Measurements from ENCODE around the gene NGF.
"Not testable (repeated sequence)": the region's sequence is repeated elsewhere in the genome, so short reads cannot be mapped to it uniquely, and the experiment has no call there.

The NGF gene

DNA sequence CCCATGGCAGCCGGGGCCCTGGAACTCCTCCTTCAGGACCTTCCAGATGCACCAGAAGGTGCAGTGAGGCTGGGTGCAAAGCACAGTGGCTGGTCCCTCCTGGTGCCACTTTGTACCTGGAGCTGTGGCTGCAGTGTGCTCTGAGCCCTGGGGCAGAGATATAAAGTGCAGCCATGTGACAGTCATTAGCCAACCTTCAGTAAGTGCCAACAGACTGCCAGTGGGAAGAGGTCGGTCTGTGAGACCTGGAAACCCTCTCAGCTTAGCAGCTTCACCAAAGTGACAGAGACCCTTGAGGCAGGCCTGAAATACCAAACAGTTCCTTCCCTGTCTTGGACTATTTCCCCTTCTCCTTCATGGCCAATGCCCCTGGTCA lies 26.7 kb upstream of the NGF start:
- POLR2A ChIA-PET (ENCODE audit: low non-redundant PET), result no interaction called here
- CTCF ChIA-PET, result interaction anchor here (0.9 kb wide), 1 partner anchor 18 kb away, joined by 4 read pairs; no protein-coding TSS in a partner anchor

GRCh38 chr1:115364046-115364779 lies 26.2 kb upstream of the NGF start:
- ChIA-PET CTCF (interaction anchor here (0.9 kb wide), 1 partner anchor 18 kb away, joined by 4 read pairs; no protein-coding TSS in a partner anchor), POLR2A (ENCODE audit: low non-redundant PET) (no interaction called here)
- no peak for DNase-seq (ENCODE audit: low spot score)
- no peak for TF ChIP-seq CTCF (conservative IDR thresholded peaks at IDR 0.05; ENCODE audit: low read depth)
- H3K27ac ChIP-seq, result no peak overlapping the region

More for the DNA sequence above, 26.7 kb upstream of the NGF start:
- no peak for DNase-seq (ENCODE audit: low spot score)
- TF ChIP-seq CTCF (conservative IDR thresholded peaks at IDR 0.05; ENCODE audit: low read depth), result no peak
- H3K27ac ChIP-seq, result no peak overlapping the region

DNA sequence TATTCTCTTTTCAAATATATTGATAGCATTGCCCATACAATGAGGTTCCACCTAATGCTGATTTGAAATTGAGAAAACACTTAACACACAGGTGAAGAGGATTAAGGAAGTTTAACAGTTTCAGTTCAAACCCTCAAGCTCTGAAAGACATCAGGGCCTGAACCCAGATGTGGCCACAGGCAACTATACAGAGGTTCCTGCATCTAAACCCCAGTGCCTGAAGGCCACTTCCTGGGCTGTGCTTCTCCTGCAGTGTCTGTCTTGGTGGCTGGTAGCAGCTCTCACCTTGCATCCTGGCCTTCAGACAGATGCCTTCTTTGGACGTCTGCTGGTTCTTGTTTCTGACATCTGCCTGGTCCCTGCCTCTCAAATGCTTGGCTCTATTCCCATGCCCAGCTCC lies 25.1 kb upstream of the NGF start:
- no peak for TF ChIP-seq CTCF (conservative IDR thresholded peaks at IDR 0.05; ENCODE audit: low read depth)
- ChIA-PET POLR2A (ENCODE audit: low non-redundant PET) (no interaction called here), CTCF (no interaction called here)
- no peak for DNase-seq (ENCODE audit: low spot score)
- no peak overlapping the region for H3K27ac ChIP-seq

DNA sequence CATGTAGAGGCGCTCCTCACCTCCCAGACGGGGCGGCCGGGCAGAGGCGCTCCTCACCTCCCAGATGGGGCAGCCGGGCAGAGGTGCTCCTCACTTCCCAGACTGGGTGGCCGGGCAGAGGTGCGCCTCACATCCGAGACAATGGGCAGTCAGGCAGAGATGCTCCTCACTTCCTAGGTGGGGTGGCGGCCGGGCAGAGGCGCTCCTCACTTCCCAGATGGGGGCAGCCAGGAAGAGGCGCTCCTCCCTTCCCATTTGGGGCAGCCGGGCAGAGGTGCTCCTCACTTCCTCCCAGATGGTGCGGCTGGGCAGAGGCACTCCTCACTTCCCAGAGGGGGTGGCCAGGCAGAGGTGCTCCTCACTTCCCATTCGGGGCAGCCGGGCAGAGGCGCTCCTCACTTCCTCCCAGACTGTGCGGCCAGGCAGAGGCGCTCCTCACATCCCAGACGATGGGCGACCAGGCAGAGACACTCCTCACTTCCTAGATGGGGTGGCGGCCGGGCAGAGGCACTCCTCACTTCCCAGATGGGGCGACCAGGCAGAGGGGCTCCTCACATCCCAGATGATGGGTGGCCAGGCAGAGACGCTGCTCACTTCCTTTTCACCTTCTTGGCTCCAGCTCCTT lies 22.6 kb upstream of the NGF start:
- DNase-seq (ENCODE audit: low spot score); H3K27ac ChIP-seq; POLR2A ChIA-PET (ENCODE audit: low non-redundant PET): not testable (repeated sequence)
- CTCF ChIA-PET, result interaction anchor here (0.7 kb wide), 1 partner anchor 52 kb away, joined by 3 read pairs; no protein-coding TSS in a partner anchor

GRCh38 chr1:115359787-115360452 lies 21.9 kb upstream of the NGF start:
- POLR2A ChIA-PET (ENCODE audit: low non-redundant PET); DNase-seq (ENCODE audit: low spot score); H3K27ac ChIP-seq; CTCF ChIA-PET: not testable (repeated sequence)

DNA sequence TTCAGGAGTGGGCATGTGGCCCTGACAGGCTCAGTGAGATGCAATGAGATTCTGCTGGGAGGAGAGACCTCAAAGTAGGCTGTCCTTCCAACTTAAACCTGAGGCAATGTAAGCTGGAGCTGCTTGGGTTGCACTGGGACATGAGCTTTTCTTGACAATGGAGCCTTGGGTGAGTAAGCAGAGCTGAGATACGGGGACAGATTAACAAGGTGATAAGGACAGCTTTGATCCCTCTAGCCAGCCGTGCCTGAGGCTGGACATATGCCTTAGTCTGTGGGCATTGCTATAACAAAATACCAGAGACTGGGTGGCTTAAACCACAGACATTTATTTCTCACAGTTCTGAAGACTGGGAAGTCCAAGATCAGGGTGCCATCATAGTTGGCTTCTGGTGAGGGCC lies 18.3 kb upstream of the NGF start:
- DNase-seq (ENCODE audit: low spot score), result no peak
- H3K27ac ChIP-seq, result no peak overlapping the region
- POLR2A ChIA-PET (ENCODE audit: low non-redundant PET), result no interaction called here
- TF ChIP-seq CTCF (conservative IDR thresholded peaks at IDR 0.05; ENCODE audit: low read depth), result no peak
- CTCF ChIA-PET, result no interaction called here

- ChIA-PET CTCF (no interaction called here), POLR2A (ENCODE audit: low non-redundant PET) (no interaction called here)
- TF ChIP-seq CTCF (conservative IDR thresholded peaks at IDR 0.05; ENCODE audit: low read depth), result no peak
- no peak overlapping the region for H3K27ac ChIP-seq
- no peak for DNase-seq (ENCODE audit: low spot score)
Measured at GRCh38 chr1:115355069-115355468, 17.0 kb upstream of the NGF start.
